ENCODE results near the gene KIAA1328. TPM values are rescaled to one million over a fixed set of nuclear protein-coding genes. Genes with fewer than 3 reads are reported as not detected.
A peak's percentile ranks its signal among the peaks of the same experiment; 100 is the strongest.

KIAA1328 gene
- total RNA-seq (2021; ENCODE audit: unreplicated experiment) (6.2 TPM), Bru-seq, nascent RNA (percentile 64 among the genes with signal in this experiment), BruChase-seq, experiment 1, labeled RNA remaining after a 2-hour chase (percentile 60 among the genes with signal in this experiment), BruChase-seq, experiment 2, labeled RNA remaining after a 6-hour chase (percentile 56 among the genes with signal in this experiment)
- polyA plus RNA-seq (2012; ENCODE audit: insufficient read length) = 2.0 TPM
- long read RNA-seq, full-length matches to known transcripts = 2 of 9 reads
- long read RNA-seq, partial matches to known transcripts = 0 of 9 reads
- long read RNA-seq, other reads (novel, unspliced or antisense) = 7 of 9 reads

DNA sequence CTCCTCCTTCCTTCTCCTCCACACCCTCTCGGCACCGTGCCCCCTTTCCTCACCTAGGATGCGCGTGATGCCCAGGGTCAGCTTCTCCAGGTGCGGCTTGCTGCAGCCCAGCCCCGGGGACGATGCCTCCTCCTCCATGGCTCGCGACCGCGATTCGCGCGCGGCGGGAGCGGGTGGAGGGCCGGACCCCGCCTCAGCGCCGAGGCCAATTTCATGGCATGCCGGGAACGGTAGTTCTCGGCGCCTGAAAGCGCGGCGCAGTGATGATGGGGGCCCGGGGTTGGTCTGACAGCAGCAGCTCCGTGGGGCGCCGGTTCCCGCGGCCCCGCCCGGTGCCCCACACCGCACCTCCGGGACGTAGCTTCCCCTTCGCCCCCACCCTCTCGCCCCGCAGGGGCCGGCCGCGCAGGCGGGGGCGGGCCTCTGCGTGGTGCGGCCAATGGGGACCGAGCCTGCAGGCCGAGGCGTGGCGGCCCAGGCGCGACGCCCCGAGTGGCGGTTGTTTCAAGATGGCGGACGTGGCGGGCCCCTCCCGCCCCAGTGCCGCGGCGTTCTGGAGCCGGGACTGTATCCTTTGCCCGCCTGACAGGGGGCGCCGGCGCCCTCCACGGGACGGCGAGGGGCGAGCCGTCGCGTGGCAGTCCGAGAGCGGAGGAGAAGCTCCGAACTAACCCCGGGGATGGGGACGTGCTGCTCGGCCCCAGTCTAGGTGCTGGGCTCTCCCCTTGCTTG lies at the start of gene KIAA1328, which contains the start of gene TPGS2:
Gene KIAA1328, plus strand, starts transcription at position 498 of the 732 bp plus-strand sequence. Its CDS starts 12 bp downstream, at position 510.
Gene TPGS2, minus strand, starts transcription at position 373 of the 732 bp plus-strand sequence. Its CDS starts 235 bp downstream, at position 138.
- 0 out of 2 replicates have a peak, but pooled peaks have one; percentile 14 for TF ChIP-seq SIN3A (IDR thresholded peaks at IDR 0.05; ENCODE audit: borderline replicate concordance, insufficient read depth, low read depth, low read length)
- TF ChIP-seq, protein P1, sequence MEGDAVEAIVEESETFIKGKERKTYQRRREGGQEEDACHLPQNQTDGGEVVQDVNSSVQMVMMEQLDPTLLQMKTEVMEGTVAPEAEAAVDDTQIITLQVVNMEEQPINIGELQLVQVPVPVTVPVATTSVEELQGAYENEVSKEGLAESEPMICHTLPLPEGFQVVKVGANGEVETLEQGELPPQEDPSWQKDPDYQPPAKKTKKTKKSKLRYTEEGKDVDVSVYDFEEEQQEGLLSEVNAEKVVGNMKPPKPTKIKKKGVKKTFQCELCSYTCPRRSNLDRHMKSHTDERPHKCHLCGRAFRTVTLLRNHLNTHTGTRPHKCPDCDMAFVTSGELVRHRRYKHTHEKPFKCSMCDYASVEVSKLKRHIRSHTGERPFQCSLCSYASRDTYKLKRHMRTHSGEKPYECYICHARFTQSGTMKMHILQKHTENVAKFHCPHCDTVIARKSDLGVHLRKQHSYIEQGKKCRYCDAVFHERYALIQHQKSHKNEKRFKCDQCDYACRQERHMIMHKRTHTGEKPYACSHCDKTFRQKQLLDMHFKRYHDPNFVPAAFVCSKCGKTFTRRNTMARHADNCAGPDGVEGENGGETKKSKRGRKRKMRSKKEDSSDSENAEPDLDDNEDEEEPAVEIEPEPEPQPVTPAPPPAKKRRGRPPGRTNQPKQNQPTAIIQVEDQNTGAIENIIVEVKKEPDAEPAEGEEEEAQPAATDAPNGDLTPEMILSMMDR (IDR thresholded peaks at IDR 0.05) = peak; percentile 68
- TF ChIP-seq, protein P2, sequence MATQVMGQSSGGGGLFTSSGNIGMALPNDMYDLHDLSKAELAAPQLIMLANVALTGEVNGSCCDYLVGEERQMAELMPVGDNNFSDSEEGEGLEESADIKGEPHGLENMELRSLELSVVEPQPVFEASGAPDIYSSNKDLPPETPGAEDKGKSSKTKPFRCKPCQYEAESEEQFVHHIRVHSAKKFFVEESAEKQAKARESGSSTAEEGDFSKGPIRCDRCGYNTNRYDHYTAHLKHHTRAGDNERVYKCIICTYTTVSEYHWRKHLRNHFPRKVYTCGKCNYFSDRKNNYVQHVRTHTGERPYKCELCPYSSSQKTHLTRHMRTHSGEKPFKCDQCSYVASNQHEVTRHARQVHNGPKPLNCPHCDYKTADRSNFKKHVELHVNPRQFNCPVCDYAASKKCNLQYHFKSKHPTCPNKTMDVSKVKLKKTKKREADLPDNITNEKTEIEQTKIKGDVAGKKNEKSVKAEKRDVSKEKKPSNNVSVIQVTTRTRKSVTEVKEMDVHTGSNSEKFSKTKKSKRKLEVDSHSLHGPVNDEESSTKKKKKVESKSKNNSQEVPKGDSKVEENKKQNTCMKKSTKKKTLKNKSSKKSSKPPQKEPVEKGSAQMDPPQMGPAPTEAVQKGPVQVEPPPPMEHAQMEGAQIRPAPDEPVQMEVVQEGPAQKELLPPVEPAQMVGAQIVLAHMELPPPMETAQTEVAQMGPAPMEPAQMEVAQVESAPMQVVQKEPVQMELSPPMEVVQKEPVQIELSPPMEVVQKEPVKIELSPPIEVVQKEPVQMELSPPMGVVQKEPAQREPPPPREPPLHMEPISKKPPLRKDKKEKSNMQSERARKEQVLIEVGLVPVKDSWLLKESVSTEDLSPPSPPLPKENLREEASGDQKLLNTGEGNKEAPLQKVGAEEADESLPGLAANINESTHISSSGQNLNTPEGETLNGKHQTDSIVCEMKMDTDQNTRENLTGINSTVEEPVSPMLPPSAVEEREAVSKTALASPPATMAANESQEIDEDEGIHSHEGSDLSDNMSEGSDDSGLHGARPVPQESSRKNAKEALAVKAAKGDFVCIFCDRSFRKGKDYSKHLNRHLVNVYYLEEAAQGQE (IDR thresholded peaks at IDR 0.05; ENCODE audit: insufficient read depth in 1 of 2, low read depth in 2 of 2, low read length in 1 of 2) = no peak
- ATAC-seq (peak; percentile 96), DNase-seq (ENCODE audit: low read depth, low spot score) (no peak)
- in situ Hi-C loops (cut with HindIII; ENCODE audit: low pct_unique_long_range_greater_than_20kb, low sequenced_read_pairs) = no loop called here
- intact Hi-C loops (cut with micrococcal nuclease; ENCODE audit: unreplicated experiment) = no loop called here
- Histone ChIP-seq H3K27me3 (ENCODE audit: control insufficient read depth, insufficient read depth, low read length) (no peaks in the 10 kb centered on the region), H3K4me3 (ENCODE audit: low read depth in 2 of 2, low read length in 2 of 2) (peak within 1 kb of the TSS; percentile 73 to 90), H3K36me3 (ENCODE audit: control insufficient read depth, insufficient read depth, low read length) (no peaks in the 10 kb centered on the region), H3K27ac (ENCODE audit: low read length) (peak within 1 kb of the TSS; percentile 88), H3K4me1 (ENCODE audit: control insufficient read depth, insufficient read depth, low read length) (peaks cover 10% of the 10 kb centered on the region), H3K9me3 (ENCODE audit: control insufficient read depth, insufficient read depth, low read depth, low read length) (no peaks in the 10 kb centered on the region)
- ChIA-PET CTCF (interaction anchor here (0.6 to 0.7 kb wide), 2 partner anchors 701 to 904 kb away, joined by 3 to 6 read pairs; no protein-coding TSS in a partner anchor), POLR2A (interaction anchor here (0.6 to 1.0 kb wide), 2 partner anchors 88 to 1165 kb away, joined by 4 to 7 read pairs; no protein-coding TSS in a partner anchor)
- no TSS peak for BruUV-seq (replicated peaks)

DNA sequence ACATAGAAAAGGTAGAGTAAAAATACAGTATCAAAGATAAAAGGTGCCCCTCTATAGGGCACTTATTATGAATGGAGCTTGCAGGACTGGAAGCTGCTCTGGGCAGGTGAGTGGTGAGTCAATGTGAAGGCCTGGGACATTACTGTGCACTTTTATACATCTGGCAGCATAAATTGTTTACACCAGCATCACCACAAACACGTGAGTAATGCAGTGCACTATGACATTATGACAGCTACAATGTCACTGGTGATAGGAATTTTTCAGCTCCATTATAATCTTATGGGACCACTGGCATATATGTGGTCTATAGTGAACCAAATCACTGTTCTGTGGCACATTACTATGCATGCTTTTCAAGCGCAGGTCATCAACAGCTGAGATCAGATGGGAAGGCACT lies 48.2 kb upstream of the KIAA1328 start:
- ATAC-seq = no peak
- CTCF ChIA-PET = no interaction called here
- TF ChIP-seq, protein P1 (IDR thresholded peaks at IDR 0.05) = no peak
- no peak for TF ChIP-seq POLR2AphosphoS5 (IDR thresholded peaks at IDR 0.05; ENCODE audit: low read depth, low read length)
- TF ChIP-seq SIN3A (IDR thresholded peaks at IDR 0.05; ENCODE audit: borderline replicate concordance, insufficient read depth, low read depth, low read length) = no peak
- TF ChIP-seq, protein P2 (IDR thresholded peaks at IDR 0.05; ENCODE audit: insufficient read depth in 1 of 2, low read depth in 2 of 2, low read length in 1 of 2) = no peak
- no peak for TF ChIP-seq TCF7L2 (IDR thresholded peaks at IDR 0.05; ENCODE audit: low read depth, low read length)
- POLR2A ChIA-PET = no interaction called here
- Histone ChIP-seq H3K4me3 (ENCODE audit: low read depth in 2 of 2, low read length in 2 of 2) (no peak overlapping the region), H3K9me3 (ENCODE audit: control insufficient read depth, insufficient read depth, low read depth, low read length) (no peaks in the 10 kb centered on the region), H3K27ac (ENCODE audit: low read length) (no peak overlapping the region), H3K4me1 (ENCODE audit: control insufficient read depth, insufficient read depth, low read length) (no peaks in the 10 kb centered on the region), H3K27me3 (ENCODE audit: control insufficient read depth, insufficient read depth, low read length) (no peaks in the 10 kb centered on the region), H3K36me3 (ENCODE audit: control insufficient read depth, insufficient read depth, low read length) (no peaks in the 10 kb centered on the region)
- intact Hi-C loops (cut with micrococcal nuclease; ENCODE audit: unreplicated experiment) (no loop called here), in situ Hi-C loops (cut with HindIII; ENCODE audit: low pct_unique_long_range_greater_than_20kb, low sequenced_read_pairs) (no loop called here)
- no TSS peak for BruUV-seq (replicated peaks)
- no peak for DNase-seq (ENCODE audit: low read depth, low spot score)
